NCI-H524 treated with DMSO at 0.1 percent for 48 hours (cell line): ENCODE results near the gene RASSF7.

ENCODE experiments used
- DNase-seq: peaks from one replicate; lab custom pipeline; 2025; lab: John Stamatoyannopoulos, UW

RASSF7 gene

GRCh38 chr11:586376-587316 is 25.9 kb downstream of the RASSF7 start:
- no peak for DNase-seq

GRCh38 chr11:587546-587945 is 26.8 kb downstream of the RASSF7 start:
- no peak for DNase-seq

GRCh38 chr11:587978-588380 is 27.2 kb downstream of the RASSF7 start:
- DNase-seq: no peak

- DNase-seq: no peak
Measured at GRCh38 chr11:589798-590197, 29.0 kb downstream of the RASSF7 start.

- DNase-seq: no peak
Measured at GRCh38 chr11:590997-591396, 30.2 kb downstream of the RASSF7 start.

- no peak for DNase-seq
Measured at GRCh38 chr11:592501-592900, 31.7 kb downstream of the RASSF7 start.

- no peak for DNase-seq
Measured at GRCh38 chr11:592918-593317, 32.1 kb downstream of the RASSF7 start.

GRCh38 chr11:593347-593746 is 32.6 kb downstream of the RASSF7 start:
- DNase-seq: no peak

GRCh38 chr11:595400-595799 is 34.6 kb downstream of the RASSF7 start:
- DNase-seq: no peak

- no peak for DNase-seq
Measured at GRCh38 chr11:596374-596773, 35.6 kb downstream of the RASSF7 start.

- DNase-seq: no peak
Measured at GRCh38 chr11:597166-597725, 36.5 kb downstream of the RASSF7 start.

GRCh38 chr11:598005-598680 is 37.4 kb downstream of the RASSF7 start:
- DNase-seq: no peak

GRCh38 chr11:601573-602245 is 40.9 kb downstream of the RASSF7 start:
- no peak for DNase-seq

GRCh38 chr11:603154-603553 is 42.4 kb downstream of the RASSF7 start:
- DNase-seq: no peak

GRCh38 chr11:605286-606129 is 44.7 kb downstream of the RASSF7 start:
- DNase-seq: no peak

GRCh38 chr11:606245-606644 is 45.5 kb downstream of the RASSF7 start:
- no peak for DNase-seq

- no peak for DNase-seq
Measured at GRCh38 chr11:607020-607780, 46.4 kb downstream of the RASSF7 start.

GRCh38 chr11:607971-608659 is 47.3 kb downstream of the RASSF7 start:
- DNase-seq: no peak

- no peak for DNase-seq
Measured at GRCh38 chr11:608791-609251, 48.1 kb downstream of the RASSF7 start.

GRCh38 chr11:609341-609811 is 48.6 kb downstream of the RASSF7 start:
- DNase-seq: no peak
